Measurements from ENCODE around the gene IFI16. TPM values are rescaled to one million over a fixed set of nuclear protein-coding genes. Genes with fewer than 3 reads are reported as not detected.

The IFI16 gene
- total RNA-seq, 1 donor from 2014 or later = 34.3 TPM

GRCh38 chr1:159067699-159068621 lies 58.3 kb downstream of the IFI16 start:
- no peak for DNase-seq (ENCODE audit: low read depth)
- TF ChIP-seq CTCF (IDR thresholded peaks at IDR 0.05; ENCODE audit: insufficient read depth, low read length, poor library complexity, severe bottlenecking) = no peak
- Histone ChIP-seq H3K27me3 (ENCODE audit: control insufficient read depth, insufficient read depth, low read length) (no peaks in the 10 kb centered on the region), H3K4me3 (ENCODE audit: low read depth, low read length) (no peak overlapping the region), H3K36me3 (ENCODE audit: control insufficient read depth, insufficient read depth, low read length) (no peaks in the 10 kb centered on the region)

- Histone ChIP-seq H3K36me3 (ENCODE audit: control insufficient read depth, insufficient read depth, low read length) (no peaks in the 10 kb centered on the region), H3K27me3 (ENCODE audit: control insufficient read depth, insufficient read depth, low read length) (no peaks in the 10 kb centered on the region), H3K4me3 (ENCODE audit: low read depth, low read length) (no peak overlapping the region)
- no peak for DNase-seq (ENCODE audit: low read depth)
- TF ChIP-seq CTCF (IDR thresholded peaks at IDR 0.05; ENCODE audit: insufficient read depth, low read length, poor library complexity, severe bottlenecking) = no peak
Observed at GRCh38 chr1:159068886-159069285, 59.2 kb downstream of the IFI16 start.

GRCh38 chr1:159071970-159072582 lies 62.4 kb downstream of the IFI16 start:
- TF ChIP-seq CTCF (IDR thresholded peaks at IDR 0.05; ENCODE audit: insufficient read depth, low read length, poor library complexity, severe bottlenecking) = peak; percentile 56
- Histone ChIP-seq H3K36me3 (ENCODE audit: control insufficient read depth, insufficient read depth, low read length) (no peaks in the 10 kb centered on the region), H3K4me3 (ENCODE audit: low read depth, low read length) (no peak overlapping the region), H3K27me3 (ENCODE audit: control insufficient read depth, insufficient read depth, low read length) (no peaks in the 10 kb centered on the region)
- peak; percentile 43 for DNase-seq (ENCODE audit: low read depth)

- no peak for TF ChIP-seq CTCF (IDR thresholded peaks at IDR 0.05; ENCODE audit: insufficient read depth, low read length, poor library complexity, severe bottlenecking)
Observed at GRCh38 chr1:159076438-159077119, 66.9 kb downstream of the IFI16 start, which contains the start of gene AIM2. TSS of gene AIM2 (minus strand) at chr1:159076766. CDS start at chr1:159073499, 3,267 bp downstream.

GRCh38 chr1:159077120-159077961 lies 67.6 kb downstream of the IFI16 start:
- TF ChIP-seq CTCF (IDR thresholded peaks at IDR 0.05; ENCODE audit: insufficient read depth, low read length, poor library complexity, severe bottlenecking) = no peak

More at GRCh38 chr1:159076438-159077119, 66.9 kb downstream of the IFI16 start, which contains the start of gene AIM2:
- Histone ChIP-seq H3K4me3 (ENCODE audit: low read depth, low read length) (no peak within 1 kb of the TSS), H3K27me3 (ENCODE audit: control insufficient read depth, insufficient read depth, low read length) (no peaks in the 10 kb centered on the region), H3K36me3 (ENCODE audit: control insufficient read depth, insufficient read depth, low read length) (no peaks in the 10 kb centered on the region)
- no peak for DNase-seq (ENCODE audit: low read depth)

More at GRCh38 chr1:159077120-159077961, 67.6 kb downstream of the IFI16 start:
- no peaks in the 10 kb centered on the region for H3K27me3 ChIP-seq (ENCODE audit: control insufficient read depth, insufficient read depth, low read length)
- H3K4me3 ChIP-seq (ENCODE audit: low read depth, low read length) = no peak overlapping the region
- no peaks in the 10 kb centered on the region for H3K36me3 ChIP-seq (ENCODE audit: control insufficient read depth, insufficient read depth, low read length)
- DNase-seq (ENCODE audit: low read depth) = no peak
